ENCODE data around the gene AUH.
A peak's percentile ranks its signal among the peaks of the same experiment; 100 is the strongest.

AUH gene

DNA sequence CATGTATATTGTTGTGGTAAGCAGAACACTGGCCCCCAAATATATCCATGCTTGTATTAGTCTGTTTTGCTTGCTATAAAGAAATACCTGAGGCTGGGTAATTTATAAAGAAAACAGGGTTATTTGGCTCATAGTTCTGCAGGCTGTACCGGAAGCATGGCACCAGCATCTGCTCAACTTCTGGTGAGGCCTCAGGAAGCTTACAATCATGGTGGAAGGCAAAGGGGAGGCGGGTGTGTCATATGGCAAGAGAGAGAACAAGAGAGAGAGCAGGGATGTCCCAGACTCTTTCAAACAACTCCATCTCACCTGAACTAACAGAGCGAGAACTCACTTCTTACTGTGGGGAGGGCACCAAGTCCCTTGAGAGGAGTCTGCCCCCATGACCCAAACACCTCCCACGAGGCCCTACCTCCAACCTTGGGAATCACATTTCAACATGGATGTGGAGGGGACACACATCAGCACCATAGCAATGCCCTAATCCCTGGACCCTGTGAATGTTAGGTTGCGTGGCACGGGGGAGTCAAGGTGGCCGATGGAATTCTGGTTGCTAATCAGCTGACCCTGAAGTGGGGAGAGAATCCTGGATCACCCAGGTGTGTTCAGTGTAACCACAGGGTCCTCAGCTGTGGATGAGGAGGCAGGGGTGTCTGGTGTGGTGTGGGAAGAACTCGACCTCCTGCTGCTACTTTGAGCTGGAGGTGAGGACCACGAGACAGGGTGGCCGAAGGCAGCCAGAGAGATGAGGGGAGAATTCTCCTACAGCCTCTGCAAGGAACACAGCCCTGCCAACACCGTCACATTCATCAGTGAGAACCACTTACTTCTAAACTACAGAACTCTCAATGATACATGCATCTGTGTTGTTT is 172.8 kb downstream of the AUH start:
- no peak for DNase-seq (ENCODE audit: low read depth in 2 of 2)

GRCh38 chr9:91187965-91188344 is 173.8 kb downstream of the AUH start:
- DNase-seq (ENCODE audit: low read depth in 2 of 2): no peak

- no peak for DNase-seq (ENCODE audit: low read depth in 2 of 2)
Observed at GRCh38 chr9:91187311-91187964, 174.3 kb downstream of the AUH start.

- no peak for DNase-seq (ENCODE audit: low read depth in 2 of 2)
Observed at GRCh38 chr9:91186632-91187108, 175.0 kb downstream of the AUH start.

- no peak for DNase-seq (ENCODE audit: low read depth in 2 of 2)
Observed at GRCh38 chr9:91185193-91185886, 176.4 kb downstream of the AUH start.

- no peak for DNase-seq (ENCODE audit: low read depth in 2 of 2)
Observed at GRCh38 chr9:91182429-91183225, 179.1 kb downstream of the AUH start.

GRCh38 chr9:91181541-91181940 is 180.2 kb downstream of the AUH start:
- no peak for DNase-seq (ENCODE audit: low read depth in 2 of 2)

- DNase-seq (ENCODE audit: low read depth in 2 of 2): no peak
Observed at GRCh38 chr9:91180930-91181268, 180.8 kb downstream of the AUH start.

DNA sequence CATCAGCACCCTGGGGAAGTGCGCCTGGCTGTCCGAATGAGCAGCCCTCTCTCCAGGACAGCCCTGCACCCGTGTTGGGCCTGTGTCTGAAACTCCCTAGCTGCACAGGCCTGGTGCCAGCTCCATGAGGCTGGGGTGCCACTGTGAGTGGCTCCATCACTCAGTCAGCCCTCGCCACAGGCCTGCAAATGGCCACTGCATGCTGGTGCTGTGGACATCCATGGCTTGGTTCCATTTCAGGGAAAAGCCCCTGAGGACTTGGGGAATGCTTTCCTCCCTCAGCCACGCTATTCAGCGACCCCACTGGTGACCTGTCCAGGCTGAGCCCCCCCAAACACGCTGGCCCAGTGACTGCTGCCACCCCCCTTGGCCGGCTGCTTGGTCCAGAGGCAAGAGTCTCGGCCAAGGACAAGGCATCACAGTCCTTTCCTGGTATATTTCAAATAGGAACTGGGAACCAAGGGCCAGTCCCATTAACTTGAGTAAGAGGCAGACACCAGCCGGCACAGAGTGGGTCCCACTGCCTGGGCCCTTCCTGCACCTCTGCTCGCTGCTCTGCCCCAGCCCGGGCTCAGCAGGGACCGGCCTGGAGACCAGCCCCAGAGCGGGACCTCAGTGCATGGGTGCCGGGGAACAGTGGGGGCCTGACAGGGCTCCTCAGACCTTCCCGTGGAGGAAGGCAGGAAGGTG is 181.3 kb downstream of the AUH start:
- no peak for DNase-seq (ENCODE audit: low read depth in 2 of 2)

DNA sequence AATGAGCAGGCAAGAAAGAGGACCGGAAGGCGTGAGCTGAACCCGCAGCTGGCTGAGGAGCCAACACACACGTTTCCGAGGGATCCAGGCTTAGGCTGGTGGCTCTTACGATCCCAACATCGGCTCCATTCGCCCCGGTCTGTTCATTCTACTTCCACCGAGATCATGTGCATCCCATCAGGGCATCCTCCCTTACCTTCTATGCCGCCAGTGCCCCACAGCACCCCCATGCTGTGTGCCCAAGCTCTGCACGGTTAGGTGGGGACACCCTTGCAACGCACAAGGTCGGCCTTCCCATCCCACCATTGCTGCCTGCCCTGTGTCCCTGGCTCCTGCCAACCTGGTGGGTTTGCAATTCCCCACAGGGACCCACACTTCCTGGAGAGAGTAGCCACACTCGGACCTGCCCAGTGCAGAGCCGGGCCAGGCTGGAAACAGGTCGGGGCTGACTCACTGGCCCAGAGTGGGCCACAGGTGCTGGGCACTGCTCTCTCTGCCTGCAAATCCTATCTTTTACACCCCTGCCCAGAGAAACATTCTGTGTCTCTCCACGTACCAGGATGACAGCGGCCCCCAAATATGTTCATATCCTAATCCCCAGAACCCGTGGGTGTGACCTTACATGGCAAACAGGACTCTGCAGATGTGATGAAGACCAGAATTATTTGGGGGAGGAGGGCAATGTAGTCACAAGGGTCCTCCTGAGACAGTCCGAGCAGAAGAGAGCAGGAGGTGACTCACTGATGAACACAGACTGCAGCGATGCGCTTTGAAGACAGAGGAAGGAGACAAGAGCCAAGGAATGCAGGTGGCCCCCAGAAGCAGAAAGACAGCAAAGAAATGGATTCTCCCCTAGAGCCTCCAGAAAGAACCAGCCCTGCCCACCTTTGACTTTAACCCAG is 182.2 kb downstream of the AUH start:
- no peak for DNase-seq (ENCODE audit: low read depth in 2 of 2)

GRCh38 chr9:91178281-91179236 is 183.2 kb downstream of the AUH start:
- DNase-seq (ENCODE audit: low read depth in 2 of 2): no peak

DNA sequence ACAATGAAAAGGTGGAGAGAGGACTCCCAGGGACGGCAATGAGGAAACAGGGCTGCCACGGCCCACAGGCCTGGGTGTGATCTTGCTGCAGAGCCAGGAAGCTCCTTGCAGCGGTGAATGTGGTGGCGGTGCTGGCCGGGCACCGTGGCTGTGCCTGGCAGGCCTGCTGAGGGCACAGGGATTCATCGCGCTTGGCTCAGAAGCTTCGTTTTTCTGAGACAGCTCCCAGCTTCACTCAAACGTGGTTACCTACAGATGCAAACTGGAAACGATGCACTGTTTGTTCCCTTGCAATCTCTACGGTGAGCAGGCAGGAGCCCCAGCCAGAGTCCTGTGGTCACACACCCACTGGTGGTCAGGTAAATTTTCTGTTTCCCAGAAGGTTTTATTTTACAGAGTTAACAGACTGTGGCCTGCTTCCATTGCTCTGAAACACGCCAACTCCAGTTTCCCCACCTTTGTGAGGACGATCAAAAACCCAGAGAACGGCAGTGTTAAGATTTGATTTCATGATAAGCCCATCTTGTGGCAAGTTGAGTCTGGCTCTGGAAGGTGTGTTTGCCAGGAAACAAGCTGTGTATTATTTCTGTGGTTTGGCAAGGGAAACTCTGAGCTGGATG is 183.9 kb downstream of the AUH start:
- no peak for DNase-seq (ENCODE audit: low read depth in 2 of 2)

DNA sequence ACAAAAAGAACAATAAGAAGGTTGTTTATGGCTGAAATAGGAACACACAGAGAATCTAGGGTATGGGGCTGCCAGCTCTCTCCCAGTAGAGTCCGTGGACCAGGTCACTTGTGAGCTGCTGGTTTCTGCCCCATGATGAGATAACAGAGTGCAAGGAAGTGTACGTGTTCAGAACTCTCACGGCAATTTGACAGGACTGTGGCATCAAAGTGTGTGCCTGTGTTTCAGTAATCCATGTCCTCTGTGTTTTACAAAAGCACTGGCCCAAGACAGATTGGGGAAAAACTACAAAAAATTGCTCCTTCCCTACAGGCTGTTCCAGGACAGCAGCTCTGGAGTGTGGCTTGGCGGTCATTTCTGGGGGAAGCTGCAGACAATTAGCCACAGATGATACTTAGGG is 184.6 kb downstream of the AUH start:
- DNase-seq (ENCODE audit: low read depth in 2 of 2): no peak

DNA sequence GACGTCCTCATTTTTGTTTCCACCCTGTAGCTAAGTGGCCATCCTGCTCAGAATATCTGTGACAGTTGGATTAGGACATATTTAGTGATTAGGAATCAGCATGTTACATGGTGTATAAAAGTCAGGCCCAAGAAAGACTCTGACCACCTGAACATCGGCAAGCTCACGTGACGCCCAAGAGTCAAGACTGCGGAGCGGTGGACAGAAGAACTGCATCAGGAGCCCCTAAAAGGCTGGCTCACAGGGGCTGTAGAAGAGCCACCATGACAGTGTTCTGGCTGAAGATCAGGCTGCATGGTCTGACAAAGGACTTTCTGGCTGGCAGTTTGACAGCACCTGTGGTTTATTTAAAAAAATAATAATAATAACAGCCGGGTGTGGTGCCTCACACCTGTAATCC is 185.3 kb downstream of the AUH start:
- DNase-seq (ENCODE audit: low read depth in 2 of 2): no peak

DNA sequence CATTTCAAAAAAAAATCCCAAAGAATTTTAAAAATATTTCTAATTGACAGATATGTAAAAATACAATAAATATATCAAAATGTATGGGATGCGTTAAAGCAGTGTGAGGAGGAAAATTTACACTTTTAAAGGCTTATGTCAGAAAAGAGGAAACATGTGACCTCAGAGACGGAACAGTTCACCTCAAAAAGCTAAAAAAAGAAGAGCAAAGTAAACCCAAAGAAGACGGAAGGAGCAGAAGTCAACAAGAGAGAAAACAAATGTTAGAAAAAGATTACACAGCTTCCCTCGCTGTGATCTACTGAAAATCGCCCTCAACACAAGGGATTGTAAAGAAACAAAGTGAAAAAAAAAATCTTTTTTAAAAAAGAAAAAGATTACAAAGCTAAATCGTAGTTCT is 186.9 kb downstream of the AUH start:
- no peak for DNase-seq (ENCODE audit: low read depth in 2 of 2)

DNA sequence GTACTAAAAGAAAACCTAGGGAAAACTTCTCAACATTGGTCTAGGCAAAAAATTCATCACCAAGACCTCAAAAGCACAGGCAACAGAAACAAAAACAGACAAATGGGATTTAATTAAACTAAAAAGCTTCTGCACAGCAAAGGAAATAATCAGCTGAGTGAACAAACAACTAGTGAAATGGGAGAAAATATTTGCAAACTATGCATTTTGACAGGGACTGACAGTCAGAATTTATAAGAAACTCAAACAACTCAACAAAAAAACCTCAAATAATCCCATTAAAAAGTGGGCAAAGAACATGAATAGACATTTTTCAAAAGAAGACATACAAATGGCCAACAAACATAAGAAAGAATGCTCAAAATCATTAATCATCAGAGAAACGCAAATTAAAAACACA is 189.4 kb downstream of the AUH start:
- no peak for DNase-seq (ENCODE audit: low read depth in 2 of 2)

- no peak for DNase-seq (ENCODE audit: low read depth in 2 of 2)
Observed at GRCh38 chr9:91170951-91171350, 190.8 kb downstream of the AUH start.

- peak in 1 of 2 experiments; percentile 32 for DNase-seq (ENCODE audit: low read depth in 2 of 2)
Observed at GRCh38 chr9:91166796-91167366, 194.8 kb downstream of the AUH start.
